Tibial nerve (tissue), 4 donors: ENCODE results near the gene CCDC107. TPM values are rescaled to one million over a fixed set of nuclear protein-coding genes. Genes with fewer than 3 reads are reported as not detected.
A peak's percentile ranks its signal among the peaks of the same experiment; 100 is the strongest.
"Not testable (repeated sequence)": the region's sequence is repeated elsewhere in the genome, so short reads cannot be mapped to it uniquely, and the experiment has no call there.

Experiments used
- DNase-seq, 2 donors: peaks; one replicate each; pipeline ENCODE4 v3.0.0-alpha.2; 2019; ENCODE audit warnings: low spot score in 2 of 2
- H3K27ac ChIP-seq, 4 donors: fragments of 200-600 bp; sonication (generic) in 3 of 4; one replicate each; pipeline ENCODE4 v1.5.1; 2017 to 2019; ENCODE audit warnings: mild to moderate bottlenecking in 1 of 4
- H3K27me3 ChIP-seq, 2 donors: fragments of 200-600 bp; sonication (generic) in 1 of 2; one replicate each; pipeline versions ENCODE4 v1.5.1 to v1.6.0; 2017 to 2019
- H3K36me3 ChIP-seq, 3 donors: fragments of 200-600 bp; sonication (generic); one replicate each; pipeline ENCODE4 v1.5.1; 2018 to 2019
- H3K4me1 ChIP-seq, 4 donors: fragments of 200-600 bp; sonication (generic) in 3 of 4; one replicate each; pipeline ENCODE4 v1.5.1; 2017 to 2019
- H3K4me3 ChIP-seq, 4 donors: fragments of 200-600 bp; sonication (generic) in 3 of 4; one replicate each; pipeline ENCODE4 v1.5.1; 2017 to 2019; ENCODE audit warnings: mild to moderate bottlenecking in 1 of 4, moderate library complexity in 1 of 4
- H3K9me3 ChIP-seq, 4 donors: fragments of 200-600 bp; sonication (generic) in 3 of 4; one replicate each; pipeline ENCODE4 v1.5.1; 2017 to 2019
- CTCF ChIP-seq, 5 experiments: fragments of 200-600 bp in 3 of 5; fragments of 450-650 bp in 2 of 5; sonication (generic) in 3 of 5; IDR thresholded peaks; one replicate each; pipeline ENCODE4 v1.5.1; 2016 to 2019; ENCODE audit warnings: antibody characterized with exemption in 5 of 5, mild to moderate bottlenecking in 3 of 5, moderate library complexity in 2 of 5
- EP300 ChIP-seq, 2 donors: sonication (generic); formaldehyde crosslinking; IDR thresholded peaks; one replicate each; pipeline ENCODE4 v1.6.1; 2017; ENCODE audit warnings: antibody characterized with exemption in 2 of 2, mild to moderate bottlenecking in 1 of 2
- POLR2A ChIP-seq, 2 donors: fragments of 450-650 bp; IDR thresholded peaks; one replicate each; pipeline ENCODE4 v1.6.1; 2017; ENCODE audit warnings: antibody characterized with exemption in 2 of 2, mild to moderate bottlenecking in 2 of 2, moderate library complexity in 2 of 2
- WGBS, 2 donors: methylation state at CpG; one replicate each; pipeline ENCODE4 v1.1.5; 2018; 5-methylcytosine and 5-hydroxymethylcytosine counted together
- total RNA-seq, 4 donors: library from RNA; depleted of rRNA; stranded (reverse); fragments of >200 nt; gene quantifications; one replicate each; pipeline ENCODE4 v1.1.0, GENCODE V29; 2016

Gene CCDC107
- total RNA-seq, result 10 to 100 TPM; 41.6 to 58.8 (median 47.8) TPM

- WGBS, 2 donors, result 0% methylated on average over 38 to 62 of the region's 67 CpGs
- Histone ChIP-seq H3K36me3 (peaks cover 0 to 14% (median 0%) of the 10 kb centered on the region in 3 donors), H3K9me3 (no peaks in the 10 kb centered on the region), H3K4me1 (peaks cover 0 to 42% (median 10%) of the 10 kb centered on the region in 4 donors), H3K27ac (peak within 1 kb of the TSS; percentile 90 to 99 (median 92)), H3K4me3 (peak within 1 kb of the TSS; percentile 58 to 94 (median 90)), H3K27me3 (no peaks in the 10 kb centered on the region)
- peak; percentile 65 to 73 for DNase-seq
- TF ChIP-seq EP300 (IDR thresholded peaks at IDR 0.05), result peak in 1 of 2 donors; percentile 54
- TF ChIP-seq CTCF (IDR thresholded peaks at IDR 0.05), result peak; percentile 50 to 84 (median 66)
- TF ChIP-seq POLR2A (IDR thresholded peaks at IDR 0.05), result peak; percentile 95 to 97
Observed at GRCh38 chr9:35658137-35658967, at the start of gene CCDC107. TSS of gene CCDC107 (plus strand) at chr9:35658292. CDS start at chr9:35658380, 88 bp downstream.

GRCh38 chr9:35609001-35609819, 48.9 kb upstream of the CCDC107 start:
- Histone ChIP-seq H3K4me3 (no peak overlapping the region), H3K27ac (peak overlapping the region in 3 of 4 donors; percentile 27 to 60 (median 50)), H3K27me3 (no peaks in the 10 kb centered on the region), H3K36me3 (peaks cover 0 to 39% (median 6%) of the 10 kb centered on the region in 3 donors), H3K9me3 (no peaks in the 10 kb centered on the region), H3K4me1 (peaks cover 0 to 25% (median 11%) of the 10 kb centered on the region in 4 donors)
- TF ChIP-seq POLR2A (IDR thresholded peaks at IDR 0.05), result no peak
- TF ChIP-seq EP300 (IDR thresholded peaks at IDR 0.05), result no peak
- TF ChIP-seq CTCF (IDR thresholded peaks at IDR 0.05), result no peak
- no peak for DNase-seq
- 53 to 84% methylated on average over 15 to 23 of the region's 31 CpGs for WGBS, 2 donors

GRCh38 chr9:35609820-35610163, 48.3 kb upstream of the CCDC107 start:
- Histone ChIP-seq H3K36me3 (peaks cover 0 to 39% (median 6%) of the 10 kb centered on the region in 3 donors), H3K27ac (peak overlapping the region in 3 of 4 donors; percentile 27 to 60 (median 50)), H3K4me1 (peaks cover 0 to 25% (median 11%) of the 10 kb centered on the region in 4 donors), H3K4me3 (no peak overlapping the region), H3K27me3 (no peaks in the 10 kb centered on the region), H3K9me3 (no peaks in the 10 kb centered on the region)
- DNase-seq, result no peak
- 69 to 82% methylated on average over 13 of the region's 13 CpGs for WGBS, 2 donors
- TF ChIP-seq POLR2A (IDR thresholded peaks at IDR 0.05), result no peak
- no peak for TF ChIP-seq CTCF (IDR thresholded peaks at IDR 0.05)
- no peak for TF ChIP-seq EP300 (IDR thresholded peaks at IDR 0.05)

- Histone ChIP-seq H3K36me3 (peaks cover 0 to 39% (median 6%) of the 10 kb centered on the region in 3 donors), H3K4me1 (peaks cover 0 to 18% (median 7%) of the 10 kb centered on the region in 4 donors), H3K27ac (no peak overlapping the region), H3K27me3 (no peaks in the 10 kb centered on the region), H3K9me3 (no peaks in the 10 kb centered on the region), H3K4me3 (no peak overlapping the region)
- peak in 1 of 2 donors; percentile 46 for DNase-seq
- 19 to 20% methylated on average over 8 of the region's 8 CpGs for WGBS, 2 donors
- TF ChIP-seq CTCF (IDR thresholded peaks at IDR 0.05) (peak; percentile 41 to 73 (median 64)), EP300 (IDR thresholded peaks at IDR 0.05) (no peak), POLR2A (IDR thresholded peaks at IDR 0.05) (no peak)
Observed at GRCh38 chr9:35611230-35611797, 46.8 kb upstream of the CCDC107 start.

GRCh38 chr9:35612066-35612465, 46.0 kb upstream of the CCDC107 start:
- H3K27ac ChIP-seq, H3K4me3 ChIP-seq, H3K27me3 ChIP-seq, H3K9me3 ChIP-seq, DNase-seq: not testable (repeated sequence)
- 92 to 97% methylated on average over 4 of the region's 4 CpGs for WGBS, 2 donors
- H3K4me1 ChIP-seq, result peaks cover 0 to 18% (median 0%) of the 10 kb centered on the region in 4 donors
- H3K36me3 ChIP-seq, result peaks cover 0 to 36% (median 6%) of the 10 kb centered on the region in 3 donors
